ENCODE results near the gene KCNH4. TPM values are rescaled to one million over a fixed set of nuclear protein-coding genes. Genes with fewer than 3 reads are reported as not detected.
"Not testable (repeated sequence)": the region's sequence is repeated elsewhere in the genome, so short reads cannot be mapped to it uniquely, and the experiment has no call there.

Gene KCNH4
- total and polyA plus RNA-seq, 2 experiments from 2014 or later = not detected

GRCh38 chr17:42221886-42222745 lies 41.2 kb upstream of the KCNH4 start:
- TF ChIP-seq, protein P1, sequence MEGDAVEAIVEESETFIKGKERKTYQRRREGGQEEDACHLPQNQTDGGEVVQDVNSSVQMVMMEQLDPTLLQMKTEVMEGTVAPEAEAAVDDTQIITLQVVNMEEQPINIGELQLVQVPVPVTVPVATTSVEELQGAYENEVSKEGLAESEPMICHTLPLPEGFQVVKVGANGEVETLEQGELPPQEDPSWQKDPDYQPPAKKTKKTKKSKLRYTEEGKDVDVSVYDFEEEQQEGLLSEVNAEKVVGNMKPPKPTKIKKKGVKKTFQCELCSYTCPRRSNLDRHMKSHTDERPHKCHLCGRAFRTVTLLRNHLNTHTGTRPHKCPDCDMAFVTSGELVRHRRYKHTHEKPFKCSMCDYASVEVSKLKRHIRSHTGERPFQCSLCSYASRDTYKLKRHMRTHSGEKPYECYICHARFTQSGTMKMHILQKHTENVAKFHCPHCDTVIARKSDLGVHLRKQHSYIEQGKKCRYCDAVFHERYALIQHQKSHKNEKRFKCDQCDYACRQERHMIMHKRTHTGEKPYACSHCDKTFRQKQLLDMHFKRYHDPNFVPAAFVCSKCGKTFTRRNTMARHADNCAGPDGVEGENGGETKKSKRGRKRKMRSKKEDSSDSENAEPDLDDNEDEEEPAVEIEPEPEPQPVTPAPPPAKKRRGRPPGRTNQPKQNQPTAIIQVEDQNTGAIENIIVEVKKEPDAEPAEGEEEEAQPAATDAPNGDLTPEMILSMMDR (IDR thresholded peaks at IDR 0.05; ENCODE audit: low read depth, low read length) = peak; percentile 79
- Histone ChIP-seq H3K9me3 (ENCODE audit: low read depth) (no peaks in the 10 kb centered on the region), H3K27ac (no peak overlapping the region), H3K4me1 (ENCODE audit: low read depth) (no peaks in the 10 kb centered on the region), H3K4me3 (no peak overlapping the region), H3K27me3 (no peaks in the 10 kb centered on the region), H3K36me3 (peaks cover 18% of the 10 kb centered on the region)
- DNase-seq (ENCODE audit: low read depth in 1 of 2, low spot score in 1 of 2) = peak; percentile 60 to 78

- H3K27me3 ChIP-seq; H3K4me3 ChIP-seq; H3K27ac ChIP-seq; DNase-seq (ENCODE audit: low read depth in 1 of 2, low spot score in 1 of 2); H3K4me1 ChIP-seq (ENCODE audit: low read depth); H3K9me3 ChIP-seq (ENCODE audit: low read depth): not testable (repeated sequence)
- H3K36me3 ChIP-seq = peaks cover 33% of the 10 kb centered on the region
Observed at GRCh38 chr17:42219280-42219679, 38.3 kb upstream of the KCNH4 start.

- no peaks in the 10 kb centered on the region for H3K27me3 ChIP-seq
- DNase-seq (ENCODE audit: low read depth in 1 of 2, low spot score in 1 of 2) = no peak
- H3K4me3 ChIP-seq = no peak overlapping the region
- peak overlapping the region; percentile 35 for H3K27ac ChIP-seq
- H3K4me1 ChIP-seq (ENCODE audit: low read depth) = no peaks in the 10 kb centered on the region
- TF ChIP-seq, protein P1 (IDR thresholded peaks at IDR 0.05; ENCODE audit: low read depth, low read length) = no peak
- peaks cover 50% of the 10 kb centered on the region for H3K36me3 ChIP-seq
- no peaks in the 10 kb centered on the region for H3K9me3 ChIP-seq (ENCODE audit: low read depth)
Observed at GRCh38 chr17:42214156-42214555, 33.2 kb upstream of the KCNH4 start.

DNA sequence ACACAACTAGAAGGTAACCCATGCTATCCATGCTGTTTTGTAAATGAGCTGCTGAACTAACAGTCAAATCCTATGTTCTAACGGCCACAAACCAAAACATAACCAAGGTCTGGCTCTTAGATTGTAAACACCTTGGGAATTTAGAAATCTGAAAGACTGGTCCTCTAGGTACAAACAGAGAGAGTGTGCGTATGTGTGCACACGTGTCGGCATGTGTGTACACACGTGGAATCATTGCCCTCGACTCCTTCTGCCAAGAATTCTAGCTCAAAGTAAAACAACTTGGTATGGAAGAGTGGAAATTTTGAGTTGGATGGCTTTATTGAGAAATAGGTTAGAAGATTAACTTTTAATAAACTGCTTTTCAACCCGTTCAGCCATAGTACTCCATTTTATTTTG lies 31.4 kb upstream of the KCNH4 start:
- H3K36me3 ChIP-seq = peaks cover 58% of the 10 kb centered on the region
- TF ChIP-seq, protein P1 (IDR thresholded peaks at IDR 0.05; ENCODE audit: low read depth, low read length) = no peak
- H3K27me3 ChIP-seq = no peaks in the 10 kb centered on the region
- no peaks in the 10 kb centered on the region for H3K9me3 ChIP-seq (ENCODE audit: low read depth)
- no peaks in the 10 kb centered on the region for H3K4me1 ChIP-seq (ENCODE audit: low read depth)
- no peak overlapping the region for H3K4me3 ChIP-seq
- H3K27ac ChIP-seq = no peak overlapping the region
- no peak for DNase-seq (ENCODE audit: low read depth in 1 of 2, low spot score in 1 of 2)

DNA sequence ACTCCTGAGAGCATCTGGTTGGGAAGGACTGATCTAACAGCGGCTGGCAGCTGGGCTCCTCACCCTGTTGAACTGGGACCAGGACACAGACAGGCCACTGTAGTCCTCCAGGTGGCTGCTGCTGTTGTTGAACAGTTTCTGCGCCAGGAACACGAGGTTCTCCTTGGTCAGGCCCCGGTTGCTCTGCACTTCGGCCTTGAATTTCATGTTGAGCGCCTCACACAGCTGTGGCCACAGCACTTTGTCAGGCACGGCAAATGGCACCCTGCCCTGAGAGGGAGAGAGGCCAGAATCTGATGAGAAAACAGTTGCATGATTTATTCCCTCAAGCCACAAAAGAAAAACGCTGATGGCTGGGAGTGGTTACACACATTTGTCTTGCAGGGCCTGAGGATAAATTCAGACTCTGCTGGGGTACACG lies 31.0 kb upstream of the KCNH4 start:
- peak in 1 of 2 donors; percentile 34 for DNase-seq (ENCODE audit: low read depth in 1 of 2, low spot score in 1 of 2)
- H3K4me3 ChIP-seq, H3K27ac ChIP-seq: not testable (repeated sequence)

GRCh38 chr17:42210046-42210445 lies 29.1 kb upstream of the KCNH4 start:
- peaks cover 53% of the 10 kb centered on the region for H3K36me3 ChIP-seq
- no peaks in the 10 kb centered on the region for H3K4me1 ChIP-seq (ENCODE audit: low read depth)

More for the DNA sequence above, 31.0 kb upstream of the KCNH4 start:
- H3K27me3 ChIP-seq; H3K4me1 ChIP-seq (ENCODE audit: low read depth); H3K9me3 ChIP-seq (ENCODE audit: low read depth): not testable (repeated sequence)
- peaks cover 58% of the 10 kb centered on the region for H3K36me3 ChIP-seq

GRCh38 chr17:42206153-42206612 lies 25.2 kb upstream of the KCNH4 start:
- H3K27me3 ChIP-seq; H3K27ac ChIP-seq; H3K4me1 ChIP-seq (ENCODE audit: low read depth); DNase-seq (ENCODE audit: low read depth in 1 of 2, low spot score in 1 of 2); H3K4me3 ChIP-seq; H3K9me3 ChIP-seq (ENCODE audit: low read depth): not testable (repeated sequence)
- peaks cover 43% of the 10 kb centered on the region for H3K36me3 ChIP-seq

More at GRCh38 chr17:42210046-42210445, 29.1 kb upstream of the KCNH4 start:
- Histone ChIP-seq H3K27me3 (no peaks in the 10 kb centered on the region), H3K9me3 (ENCODE audit: low read depth) (no peaks in the 10 kb centered on the region), H3K27ac (no peak overlapping the region), H3K4me3 (no peak overlapping the region)
- TF ChIP-seq, protein P1 (IDR thresholded peaks at IDR 0.05; ENCODE audit: low read depth, low read length) = no peak
- DNase-seq (ENCODE audit: low read depth in 1 of 2, low spot score in 1 of 2) = no peak
